Measurements from ENCODE around the gene KIF1B. TPM values are rescaled to one million over a fixed set of nuclear protein-coding genes. Genes with fewer than 3 reads are reported as not detected.
"Not testable (repeated sequence)": the region's sequence is repeated elsewhere in the genome, so short reads cannot be mapped to it uniquely, and the experiment has no call there.

Gene KIF1B
- total RNA-seq, 1 donor from 2014 or later: 7.2 TPM

DNA sequence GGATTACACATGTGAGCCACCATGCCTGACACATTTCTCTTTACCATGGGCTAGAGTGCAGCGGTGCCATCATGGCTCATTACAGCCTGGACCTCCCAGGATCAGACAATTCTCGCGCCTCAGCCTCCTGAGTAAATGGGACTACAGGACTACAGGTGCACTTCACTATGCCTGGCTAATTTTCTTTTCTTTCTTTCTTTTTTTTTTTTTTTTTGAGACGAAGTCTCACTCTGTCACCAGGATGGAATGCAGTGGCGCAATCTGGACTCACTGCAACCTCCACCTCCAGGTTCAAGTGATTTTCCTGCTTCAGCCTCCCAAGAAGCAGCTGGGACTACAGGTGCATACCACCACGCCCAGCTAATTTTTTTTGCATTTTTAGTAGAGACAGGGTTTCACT, 14.8 kb upstream of the KIF1B start:
- no peak overlapping the region for H3K27ac Mint-ChIP-seq
- DNase-seq: no peak
- H3K4me1 Mint-ChIP-seq: no peaks in the 10 kb centered on the region
- no peaks in the 10 kb centered on the region for H3K9me3 Mint-ChIP-seq
- no peaks in the 10 kb centered on the region for H3K36me3 Mint-ChIP-seq (ENCODE audit: low read depth)
- H3K4me3 Mint-ChIP-seq: no peak overlapping the region
- ChIA-PET CTCF (no interaction called here), POLR2A (interaction anchor here (0.7 kb wide), 2 partner anchors 1524 to 1824 kb away, joined by 5 read pairs; partner anchors contain the start of gene MIIP)
- H3K27me3 Mint-ChIP-seq: no peaks in the 10 kb centered on the region
- TF ChIP-seq, protein P1, sequence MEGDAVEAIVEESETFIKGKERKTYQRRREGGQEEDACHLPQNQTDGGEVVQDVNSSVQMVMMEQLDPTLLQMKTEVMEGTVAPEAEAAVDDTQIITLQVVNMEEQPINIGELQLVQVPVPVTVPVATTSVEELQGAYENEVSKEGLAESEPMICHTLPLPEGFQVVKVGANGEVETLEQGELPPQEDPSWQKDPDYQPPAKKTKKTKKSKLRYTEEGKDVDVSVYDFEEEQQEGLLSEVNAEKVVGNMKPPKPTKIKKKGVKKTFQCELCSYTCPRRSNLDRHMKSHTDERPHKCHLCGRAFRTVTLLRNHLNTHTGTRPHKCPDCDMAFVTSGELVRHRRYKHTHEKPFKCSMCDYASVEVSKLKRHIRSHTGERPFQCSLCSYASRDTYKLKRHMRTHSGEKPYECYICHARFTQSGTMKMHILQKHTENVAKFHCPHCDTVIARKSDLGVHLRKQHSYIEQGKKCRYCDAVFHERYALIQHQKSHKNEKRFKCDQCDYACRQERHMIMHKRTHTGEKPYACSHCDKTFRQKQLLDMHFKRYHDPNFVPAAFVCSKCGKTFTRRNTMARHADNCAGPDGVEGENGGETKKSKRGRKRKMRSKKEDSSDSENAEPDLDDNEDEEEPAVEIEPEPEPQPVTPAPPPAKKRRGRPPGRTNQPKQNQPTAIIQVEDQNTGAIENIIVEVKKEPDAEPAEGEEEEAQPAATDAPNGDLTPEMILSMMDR (IDR thresholded peaks at IDR 0.05): no peak
- no peak for ATAC-seq (ENCODE audit: low read depth)
- intact Hi-C loops (cut with micrococcal nuclease): no loop called here

DNA sequence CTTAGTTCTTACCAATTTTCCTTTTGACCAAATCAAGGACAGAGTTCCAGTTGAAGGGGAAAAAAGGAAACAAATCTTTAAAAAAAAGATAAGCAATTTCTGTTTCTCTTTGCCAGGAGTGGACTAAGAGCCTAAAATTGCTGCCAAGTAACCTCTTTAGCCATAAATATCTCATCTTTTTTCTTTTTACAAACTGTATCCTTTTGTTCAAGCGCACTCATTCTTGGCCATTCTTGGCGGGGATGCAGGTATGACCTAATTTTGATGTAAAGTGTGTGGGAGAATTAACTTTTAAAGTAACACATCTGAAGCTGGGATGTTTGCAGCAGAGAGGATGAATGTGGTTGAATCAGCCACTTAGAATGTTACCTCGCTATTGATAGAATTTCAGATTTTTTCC, 13.4 kb upstream of the KIF1B start:
- H3K36me3 Mint-ChIP-seq (ENCODE audit: low read depth): no peaks in the 10 kb centered on the region

DNA sequence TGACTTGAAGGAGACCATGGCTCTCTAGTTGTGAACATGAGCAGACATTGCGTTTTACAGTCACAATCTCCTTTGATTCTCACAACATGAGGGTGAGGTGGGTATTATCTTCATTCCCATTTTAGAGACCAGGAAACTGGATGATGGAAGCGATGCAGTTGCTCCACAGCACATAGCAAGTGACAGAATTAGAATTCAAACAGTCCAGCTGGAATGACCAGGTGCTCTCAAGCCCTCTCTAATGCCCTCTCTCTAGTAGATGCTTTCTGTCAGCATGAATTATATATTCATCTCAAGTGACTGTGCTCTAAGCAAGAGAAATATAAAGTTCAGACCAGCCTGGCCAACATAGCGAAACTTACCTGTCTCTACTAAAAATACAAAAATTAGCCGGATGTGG, 9.8 kb upstream of the KIF1B start:
- no peak for ATAC-seq (ENCODE audit: low read depth)
- Mint-ChIP-seq H3K9me3 (no peaks in the 10 kb centered on the region), H3K27me3 (peaks cover 8% of the 10 kb centered on the region), H3K27ac (no peak overlapping the region), H3K36me3 (ENCODE audit: low read depth) (no peaks in the 10 kb centered on the region), H3K4me1 (no peaks in the 10 kb centered on the region), H3K4me3 (no peak overlapping the region)
- ChIA-PET POLR2A (no interaction called here), CTCF (interaction anchor here (0.9 kb wide), 1 partner anchor 10 kb away, joined by 4 read pairs; the partner anchor contains the start of gene KIF1B)
- intact Hi-C loops (cut with micrococcal nuclease): no loop called here
- no peak for DNase-seq
- TF ChIP-seq, protein P1 (IDR thresholded peaks at IDR 0.05): no peak

More for the DNA sequence above, 13.4 kb upstream of the KIF1B start:
- POLR2A ChIA-PET: no interaction called here
- H3K4me3 Mint-ChIP-seq: no peak overlapping the region
- H3K27ac Mint-ChIP-seq: no peak overlapping the region
- H3K4me1 Mint-ChIP-seq: no peaks in the 10 kb centered on the region
- H3K27me3 Mint-ChIP-seq: peaks cover 4% of the 10 kb centered on the region
- intact Hi-C loops (cut with micrococcal nuclease): no loop called here
- DNase-seq (no peak), ATAC-seq (ENCODE audit: low read depth) (no peak)
- TF ChIP-seq, protein P1 (IDR thresholded peaks at IDR 0.05): no peak
- H3K9me3 Mint-ChIP-seq: no peaks in the 10 kb centered on the region
- CTCF ChIA-PET: no interaction called here

DNA sequence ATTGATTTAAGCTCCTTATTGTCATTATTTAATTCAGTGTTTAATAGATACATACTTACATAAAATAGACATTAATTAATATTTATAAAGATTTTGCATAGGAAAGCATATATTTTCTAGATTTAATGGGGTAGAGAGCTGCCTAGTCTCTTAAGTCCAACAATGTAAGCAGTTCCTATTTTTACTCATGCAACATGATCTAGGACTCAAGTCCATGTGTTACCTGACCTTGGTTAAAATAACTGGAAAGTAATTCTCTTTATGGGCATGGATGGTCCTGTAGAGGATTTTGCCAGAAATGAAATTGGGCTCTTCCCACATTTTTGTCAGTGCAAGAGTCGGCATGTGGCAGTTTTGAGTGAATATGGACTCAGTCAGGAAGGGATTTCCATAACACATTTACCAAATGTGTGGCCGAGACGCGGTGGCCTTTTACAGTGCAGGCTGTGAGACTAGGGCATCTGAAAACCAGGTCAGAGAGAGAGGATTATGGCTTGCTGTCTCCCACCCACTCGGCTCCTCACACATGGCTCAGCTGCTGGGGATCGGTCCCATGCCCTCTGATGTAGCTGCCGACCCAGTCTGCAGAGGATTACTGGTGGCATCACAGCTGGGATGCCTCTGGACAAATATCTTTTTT, 6.2 kb upstream of the KIF1B start:
- peaks cover 5% of the 10 kb centered on the region for H3K4me1 Mint-ChIP-seq
- H3K4me3 Mint-ChIP-seq: no peak overlapping the region
- ChIA-PET CTCF (no interaction called here), POLR2A (no interaction called here)
- H3K27ac Mint-ChIP-seq: no peak overlapping the region
- ATAC-seq (ENCODE audit: low read depth) (no peak), DNase-seq (no peak)
- peaks cover 8% of the 10 kb centered on the region for H3K27me3 Mint-ChIP-seq
- TF ChIP-seq, protein P1 (IDR thresholded peaks at IDR 0.05): no peak
- H3K36me3 Mint-ChIP-seq (ENCODE audit: low read depth): no peaks in the 10 kb centered on the region
- intact Hi-C loops (cut with micrococcal nuclease): no loop called here
- no peaks in the 10 kb centered on the region for H3K9me3 Mint-ChIP-seq

DNA sequence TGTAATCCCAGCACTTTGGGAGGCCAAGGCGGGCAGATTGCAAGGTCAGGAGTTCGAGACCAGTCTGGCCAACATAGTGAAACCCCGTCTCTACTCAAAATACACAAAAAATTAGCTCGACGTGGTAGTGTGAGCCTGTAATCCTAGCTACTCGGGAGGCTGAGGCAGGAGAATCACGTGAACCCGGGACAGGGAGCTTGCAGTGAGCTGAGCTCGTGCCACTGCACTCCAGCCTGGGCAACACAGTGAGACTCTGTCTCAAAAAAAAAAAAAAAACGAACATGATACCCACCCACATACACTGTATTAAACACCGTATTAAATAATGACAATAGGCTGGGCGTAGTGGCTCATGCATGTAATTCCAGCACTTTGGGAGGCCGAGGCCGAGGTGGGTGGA, 5.2 kb upstream of the KIF1B start:
- H3K27ac Mint-ChIP-seq; H3K4me3 Mint-ChIP-seq; intact Hi-C loops (cut with micrococcal nuclease); ATAC-seq (ENCODE audit: low read depth); H3K9me3 Mint-ChIP-seq; H3K27me3 Mint-ChIP-seq; H3K36me3 Mint-ChIP-seq (ENCODE audit: low read depth); DNase-seq; CTCF ChIA-PET: not testable (repeated sequence)
- peaks cover 12% of the 10 kb centered on the region for H3K4me1 Mint-ChIP-seq
- POLR2A ChIA-PET: interaction anchor here (0.7 kb wide), 1 partner anchor 45 kb away, joined by 7 read pairs; no protein-coding TSS in a partner anchor

DNA sequence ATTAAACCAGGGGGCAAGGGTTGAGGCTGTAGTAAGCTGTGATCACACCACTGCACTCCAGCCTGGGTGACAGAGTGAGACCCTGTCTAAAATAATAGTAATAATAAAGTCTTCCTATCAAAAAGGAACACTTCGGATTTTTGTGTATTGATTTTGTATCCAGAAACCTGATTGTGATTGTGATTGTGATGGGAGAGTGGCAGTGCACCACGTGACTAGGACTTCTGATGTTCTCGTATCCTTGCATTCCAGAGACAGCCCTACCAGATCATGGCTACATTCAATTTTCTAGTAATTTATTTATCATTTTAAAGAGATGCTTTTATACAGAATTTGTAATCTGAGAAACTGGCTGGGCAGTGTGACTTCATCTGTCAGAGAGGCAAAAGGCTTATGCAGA, 2.6 kb upstream of the KIF1B start:
- ChIA-PET CTCF (no interaction called here), POLR2A (no interaction called here)
- ATAC-seq (ENCODE audit: low read depth) (no peak), DNase-seq (no peak)
- H3K27ac Mint-ChIP-seq: no peak overlapping the region
- H3K9me3 Mint-ChIP-seq: no peaks in the 10 kb centered on the region
- intact Hi-C loops (cut with micrococcal nuclease): no loop called here
- H3K27me3 Mint-ChIP-seq: peaks cover 4% of the 10 kb centered on the region
- no peak overlapping the region for H3K4me3 Mint-ChIP-seq
- H3K36me3 Mint-ChIP-seq (ENCODE audit: low read depth): no peaks in the 10 kb centered on the region
- H3K4me1 Mint-ChIP-seq: peaks cover 25% of the 10 kb centered on the region
- TF ChIP-seq, protein P1 (IDR thresholded peaks at IDR 0.05): no peak

Measured in activated B cell treated with CpG ODN at 0.5 μM for 24 hours (primary cell).